IMR-90 (cell line): ENCODE results near the gene ZW10.

Source experiments
- CTCF ChIP-seq: conservative IDR thresholded peaks from 2 replicates; pipeline ENCODE4 v1.5.1; 2012; ENCODE audit warnings: mild to moderate bottlenecking, low read depth, low read length, improper control_type of control experiment
- POLR2A ChIP-seq: IDR thresholded peaks from 2 replicates; pipeline ENCODE4 v1.6.1; 2012; ENCODE audit warnings: mild to moderate bottlenecking, low read depth, low read length
- RAD21 ChIP-seq: IDR thresholded peaks from 2 replicates; pipeline ENCODE4 v1.6.1; 2012; ENCODE audit warnings: low read length, improper control_type of control experiment
- RCOR1 ChIP-seq: IDR thresholded peaks from 2 replicates; pipeline ENCODE4 v1.6.1; 2012; ENCODE audit warnings: mild to moderate bottlenecking, low read length, improper control_type of control experiment; ENCODE audit not compliant: insufficient replicate concordance
- SMC3 ChIP-seq: fragments of 150-350 bp; IDR thresholded peaks from 2 replicates; pipeline ENCODE4 v1.6.1; 2016; ENCODE audit warnings: low read depth, mild to moderate bottlenecking, antibody characterized with exemption, low read length, moderate library complexity
- USF2 ChIP-seq: fragments of 150-350 bp; IDR thresholded peaks from 2 replicates; pipeline ENCODE4 v1.6.1; 2017; ENCODE audit warnings: mild to moderate bottlenecking, antibody characterized with exemption, low read length, low read depth

DNA sequence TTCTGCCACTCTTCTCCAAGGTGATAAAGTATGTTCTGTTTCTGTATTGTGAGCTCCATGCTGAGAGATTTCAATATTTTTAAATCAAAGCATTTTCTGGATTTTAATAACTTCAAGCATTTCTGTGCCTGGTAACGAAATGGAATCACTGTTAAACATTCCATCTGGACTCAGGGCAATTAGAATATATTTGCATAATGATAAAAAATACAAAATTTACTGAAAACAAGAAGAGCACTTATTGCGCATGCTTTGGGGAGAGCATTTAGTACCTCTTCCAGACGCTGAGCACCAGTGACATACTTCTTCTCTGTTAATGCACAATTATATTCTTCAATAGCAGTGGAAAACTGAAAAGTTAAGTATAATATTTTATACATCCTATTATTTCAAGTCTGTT, 13.3 kb downstream of the ZW10 start:
- TF ChIP-seq SMC3, result no peak
- no peak for TF ChIP-seq CTCF
- no peak for TF ChIP-seq RCOR1
- no peak for TF ChIP-seq RAD21
- no peak for TF ChIP-seq POLR2A
- no peak for TF ChIP-seq USF2
